HG02884 (cell line): ENCODE measurements around the gene MIAT.
"Not testable (repeated sequence)": the region's sequence is repeated elsewhere in the genome, so short reads cannot be mapped to it uniquely, and the experiment has no call there.

Source experiments
- ATAC-seq: cut with Tn5 transposase; IDR thresholded peaks from one replicate; pipeline ENCODE4 v1.9.1; 2021; ENCODE audit warnings: mild to moderate bottlenecking, moderate library complexity; ENCODE audit not compliant: unreplicated experiment

MIAT gene

DNA sequence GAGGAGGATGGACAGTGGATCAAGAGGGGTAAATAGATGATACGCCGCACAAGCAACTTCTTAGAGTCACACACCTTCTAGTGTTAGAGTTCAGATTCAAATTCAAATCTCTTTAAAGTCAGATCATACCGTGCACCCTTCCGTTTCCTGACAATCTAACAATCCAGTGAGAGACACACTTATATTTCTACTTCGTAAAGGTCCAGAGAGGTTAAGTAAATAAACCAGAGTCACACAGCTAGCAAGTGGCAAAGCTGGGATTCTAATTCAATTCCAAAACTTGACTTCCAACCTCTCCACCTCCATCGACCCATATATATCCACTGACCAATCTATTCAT is 34.0 kb downstream of the MIAT start:
- no peak for ATAC-seq

GRCh38 chr22:26692215-26692614 is 34.8 kb downstream of the MIAT start:
- no peak for ATAC-seq

DNA sequence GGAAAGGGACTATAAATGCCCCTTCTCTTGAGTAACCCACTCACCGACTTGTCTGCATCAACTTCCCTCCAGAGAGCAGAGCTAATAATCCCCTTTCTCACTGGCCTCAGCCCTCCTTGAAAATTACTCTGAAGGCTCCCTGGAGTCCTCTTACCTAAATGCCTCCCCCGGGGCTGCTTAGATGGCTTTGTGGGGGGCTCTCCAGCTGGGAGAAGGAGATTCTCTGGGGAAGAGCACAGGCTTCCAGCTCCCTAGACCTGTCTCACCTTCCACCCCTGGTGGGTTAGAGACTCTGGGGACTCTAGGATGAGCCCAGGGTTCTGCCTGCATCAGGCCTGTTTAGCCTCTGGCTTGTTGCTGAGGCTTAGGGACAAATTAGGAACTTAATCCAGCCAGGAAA is 39.8 kb downstream of the MIAT start:
- ATAC-seq: no peak

DNA sequence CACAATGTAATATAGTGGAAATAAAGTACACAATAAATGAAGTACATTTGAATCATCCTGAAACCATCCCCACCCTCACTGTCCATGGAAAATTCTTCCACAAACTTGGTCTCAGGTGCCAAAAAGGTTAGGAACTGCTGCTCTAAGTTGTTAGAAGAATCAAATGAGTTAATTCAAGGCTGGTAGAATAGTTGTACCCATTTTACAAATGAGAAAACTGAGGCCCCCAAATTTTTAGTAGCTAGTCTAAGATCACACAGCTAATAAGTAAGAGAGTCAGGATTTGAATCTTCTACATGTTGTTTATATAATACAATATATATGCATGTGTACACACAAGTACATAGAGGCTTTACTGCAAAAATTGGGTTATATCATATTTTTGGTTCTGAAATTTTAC is 43.1 kb downstream of the MIAT start:
- no peak for ATAC-seq

- ATAC-seq: no peak
Observed at GRCh38 chr22:26700886-26701285, 43.5 kb downstream of the MIAT start.

GRCh38 chr22:26701323-26701722 is 43.9 kb downstream of the MIAT start:
- no peak for ATAC-seq

DNA sequence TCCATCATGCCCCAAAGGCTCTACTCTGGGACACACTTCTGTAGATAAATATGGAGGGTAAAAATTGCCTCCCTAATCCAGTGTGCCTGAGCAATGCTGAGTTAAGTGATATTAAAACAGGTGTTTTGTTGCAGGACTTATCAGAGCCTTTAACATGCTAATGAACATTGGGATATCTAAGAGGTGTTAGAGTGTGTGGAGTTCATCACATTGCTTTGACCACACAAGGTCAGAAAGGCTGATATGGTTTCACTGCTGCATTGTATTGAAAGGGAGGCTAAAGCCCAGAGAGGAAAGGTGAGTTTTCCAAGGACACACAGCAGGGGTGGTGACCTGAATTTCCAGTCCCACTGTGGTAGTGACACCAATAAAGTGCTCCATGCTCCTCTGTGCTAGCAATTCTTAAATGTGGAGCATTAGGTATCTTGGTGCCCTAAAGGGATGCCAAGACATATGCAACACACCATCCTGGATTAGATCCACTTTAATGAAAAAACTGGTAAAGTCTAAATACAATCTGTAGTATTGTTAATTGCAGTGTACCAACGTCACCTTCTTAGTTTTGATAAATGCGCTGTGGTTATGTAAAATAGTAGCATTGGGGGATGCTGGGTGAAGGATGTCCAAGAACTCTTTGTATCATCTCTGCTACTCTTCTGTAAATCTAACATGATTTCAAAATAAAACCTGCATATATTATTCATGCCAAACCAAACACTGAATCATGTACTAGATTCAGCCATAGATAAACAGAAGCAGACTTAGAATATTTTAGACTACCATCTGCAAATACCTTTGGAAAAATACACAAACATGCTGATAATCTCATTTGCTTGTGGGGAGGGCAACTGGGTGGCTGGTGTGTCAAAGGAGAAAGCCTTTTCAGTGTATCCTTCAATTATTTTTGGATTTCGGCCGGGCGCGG is 45.8 kb downstream of the MIAT start:
- no peak for ATAC-seq

DNA sequence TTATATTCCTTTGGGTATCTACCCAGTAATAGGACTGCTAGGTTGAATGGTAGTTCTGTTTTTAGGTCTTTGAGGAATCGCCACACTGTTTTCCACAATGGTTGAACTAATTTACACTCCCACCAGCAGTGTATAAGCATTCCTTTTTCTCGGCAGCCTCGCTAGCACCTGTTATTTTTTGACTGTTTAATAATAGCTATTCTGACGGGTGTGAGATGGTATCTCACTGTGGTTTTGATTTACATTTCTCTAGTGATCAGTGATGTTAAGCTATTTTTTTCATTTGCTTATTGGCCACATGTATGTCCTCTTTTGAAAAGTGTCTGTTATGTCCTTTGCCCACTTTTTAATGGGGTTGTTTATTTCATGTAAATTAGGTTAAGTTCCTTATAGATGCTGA is 48.0 kb downstream of the MIAT start:
- ATAC-seq: not testable (repeated sequence)

- no peak for ATAC-seq
Observed at GRCh38 chr22:26707090-26707489, 49.7 kb downstream of the MIAT start.

DNA sequence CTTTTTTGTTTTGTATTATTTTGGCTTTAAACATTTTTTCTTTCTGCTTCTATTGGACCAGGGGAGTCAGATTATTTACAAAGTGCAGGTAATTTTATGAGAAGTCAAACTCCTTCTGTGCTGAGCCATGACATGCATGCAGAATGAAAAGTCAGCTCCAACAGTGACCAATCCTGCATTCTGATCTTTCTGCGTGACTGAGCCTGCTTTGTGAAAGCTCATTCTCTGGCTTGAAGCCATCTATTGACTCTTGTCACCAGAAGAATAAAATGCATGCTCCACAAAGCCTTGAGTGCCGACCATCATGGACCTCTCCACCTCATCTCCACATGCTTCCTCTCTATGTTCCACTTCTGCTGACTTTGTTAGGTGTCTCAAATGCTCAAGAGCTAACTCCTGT is 50.2 kb downstream of the MIAT start:
- ATAC-seq: no peak

GRCh38 chr22:26708256-26709009 is 51.0 kb downstream of the MIAT start:
- no peak for ATAC-seq

GRCh38 chr22:26709617-26710390 is 52.4 kb downstream of the MIAT start:
- no peak for ATAC-seq

GRCh38 chr22:26711205-26711963 is 54.0 kb downstream of the MIAT start:
- ATAC-seq: no peak

- no peak for ATAC-seq
Observed at GRCh38 chr22:26712158-26712557, 54.8 kb downstream of the MIAT start.

- no peak for ATAC-seq
Observed at GRCh38 chr22:26713823-26714449, 56.5 kb downstream of the MIAT start.

GRCh38 chr22:26714971-26715370 is 57.6 kb downstream of the MIAT start:
- ATAC-seq: no peak

GRCh38 chr22:26715392-26715936 is 58.1 kb downstream of the MIAT start:
- ATAC-seq: no peak

GRCh38 chr22:26718488-26718887 is 61.1 kb downstream of the MIAT start:
- ATAC-seq: no peak

- no peak for ATAC-seq
Observed at GRCh38 chr22:26718905-26719304, 61.5 kb downstream of the MIAT start.

- no peak for ATAC-seq
Observed at GRCh38 chr22:26722159-26722558, 64.8 kb downstream of the MIAT start.
